Keratinocyte (primary cell): Measurements from ENCODE around the gene RIPK1. TPM values are rescaled to one million over a fixed set of nuclear protein-coding genes. Genes with fewer than 3 reads are reported as not detected.

Source experiments
- DNase-seq: peaks from one replicate; pipeline ENCODE4 v3.0.0-alpha.2; 2011; ENCODE audit warnings: low read depth, missing footprints, low spot score
- FAIRE-seq: peaks from 2 replicates; lab custom pipeline; 2011; peaks lifted over from hg19 to GRCh38; lab: Jason Lieb, UNC
- H2AFZ ChIP-seq: 2 replicates; pipeline ENCODE4 v1.6.0; 2012; ENCODE audit warnings: low read length, control low read depth, inconsistent platforms; ENCODE audit not compliant: control insufficient read depth
- H3K27ac ChIP-seq: 2 replicates; pipeline ENCODE4 v1.5.1; 2011; ENCODE audit warnings: low read length; ENCODE audit not compliant: control insufficient read depth, insufficient read depth
- H3K27me3 ChIP-seq: 3 replicates; pipeline ENCODE4 v1.6.0; 2011; ENCODE audit warnings: low read length; ENCODE audit not compliant: control insufficient read depth, insufficient read depth; ENCODE audit errors: extremely low read depth
- H3K36me3 ChIP-seq, 2 experiments: 2 replicates in 1 of 2; 3 replicates in 1 of 2; pipeline ENCODE4 v1.5.1; 2011; ENCODE audit warnings: low read length in 2 of 2, mild to moderate bottlenecking in 1 of 2; ENCODE audit not compliant: control insufficient read depth in 2 of 2, insufficient read depth in 2 of 2; ENCODE audit errors: extremely low read depth in 1 of 2
- H3K4me1 ChIP-seq: 3 replicates; pipeline ENCODE4 v1.5.1; 2011; ENCODE audit warnings: low read length; ENCODE audit not compliant: control insufficient read depth, insufficient read depth; ENCODE audit errors: extremely low read depth
- H3K4me2 ChIP-seq: 3 replicates; pipeline ENCODE4 v1.6.0; 2011; ENCODE audit warnings: low read depth, low read length; ENCODE audit not compliant: control insufficient read depth, insufficient read depth; ENCODE audit errors: extremely low read depth
- H3K4me3 ChIP-seq, 3 experiments: fragments of 200-600 bp in 1 of 3; sonication (generic) in 1 of 3; 2 replicates in 2 of 3; 3 replicates in 1 of 3; pipeline ENCODE4 v1.5.1; 2011 to 2016; ENCODE audit warnings: low read length in 3 of 3, mild to moderate bottlenecking in 3 of 3, control low read depth in 2 of 3, inconsistent platforms in 1 of 3, low read depth in 1 of 3, mixed read lengths in 1 of 3, mixed run types in 1 of 3, moderate library complexity in 1 of 3; ENCODE audit not compliant: control insufficient read depth in 2 of 3, insufficient read depth in 2 of 3; ENCODE audit errors: extremely low read depth in 1 of 3
- H3K79me2 ChIP-seq: 2 replicates; pipeline ENCODE4 v1.6.0; 2012; ENCODE audit warnings: low read length; ENCODE audit not compliant: control insufficient read depth, insufficient read depth
- H3K9ac ChIP-seq: 3 replicates; pipeline ENCODE4 v1.6.0; 2011; ENCODE audit warnings: low read length; ENCODE audit not compliant: control insufficient read depth, insufficient read depth; ENCODE audit errors: extremely low read depth
- H3K9me1 ChIP-seq: 3 replicates; pipeline ENCODE4 v1.6.0; 2011; ENCODE audit warnings: low read length; ENCODE audit not compliant: control insufficient read depth, insufficient read depth; ENCODE audit errors: extremely low read depth
- H3K9me3 ChIP-seq: 2 replicates; pipeline ENCODE4 v1.5.1; 2012; ENCODE audit warnings: low read depth, low read length; ENCODE audit not compliant: control insufficient read depth
- H4K20me1 ChIP-seq: 3 replicates; pipeline ENCODE4 v1.6.0; 2011; ENCODE audit warnings: low read length; ENCODE audit not compliant: control insufficient read depth, insufficient read depth; ENCODE audit errors: extremely low read depth
- EZH2 ChIP-seq: IDR thresholded peaks from one replicate; pipeline ENCODE4 v1.6.1; 2012; ENCODE audit warnings: inconsistent platforms, mild to moderate bottlenecking, low read length, moderate library complexity
- dilution Hi-C: fragments of 300-500 bp; cut with MboI; formaldehyde crosslinking; loops from one replicate; pipeline ENCODE4 v1.7.0; 2020; ENCODE audit warnings: low sequenced_read_pairs; ENCODE audit not compliant: extremely low pct_ligation_motif_present
- polyA plus RNA-seq, 5 experiments: library from polyadenylated mRNA; depleted of rRNA in 3 of 5; stranded (reverse) in 3 of 5; stranded (forward) in 1 of 5; unstranded in 1 of 5; fragments of >200 nt; gene quantifications; 1 replicate in 1 of 5; 2 replicates in 3 of 5; 3 replicates in 1 of 5; pipeline versions ENCODE4 v1.2.1 to v1.2.3, GENCODE V29; 2011 to 2012; ENCODE audit warnings: missing spikeins in 2 of 5, low read depth in 1 of 5, low replicate concordance in 1 of 5
- TF ChIP-seq, protein P1 (sequence below), 3 experiments: IDR thresholded peaks in 1 of 3; conservative IDR thresholded peaks in 1 of 3; optimal IDR thresholded peaks in 1 of 3; 2 replicates in 2 of 3; 3 replicates in 1 of 3; pipeline versions ENCODE3 to v1.5.1; 2011; ENCODE audit warnings: low read length in 3 of 3, mild to moderate bottlenecking in 3 of 3, moderate library complexity in 2 of 3, control low read depth in 1 of 3, inconsistent platforms in 1 of 3; ENCODE audit not compliant: insufficient read depth in 2 of 3; ENCODE audit errors: extremely low read depth in 1 of 3

The RIPK1 gene
- polyA plus RNA-seq, 1 donor (not counting 4 experiments of a cell fraction or from before 2014, with no cell fraction given), result 13.8 TPM

GRCh38 chr6:3138341-3138740 is 70.0 kb downstream of the RIPK1 start:
- FAIRE-seq, result no peak
- H3K4me2 ChIP-seq, result no peak overlapping the region
- dilution Hi-C loops, result no loop called here

DNA sequence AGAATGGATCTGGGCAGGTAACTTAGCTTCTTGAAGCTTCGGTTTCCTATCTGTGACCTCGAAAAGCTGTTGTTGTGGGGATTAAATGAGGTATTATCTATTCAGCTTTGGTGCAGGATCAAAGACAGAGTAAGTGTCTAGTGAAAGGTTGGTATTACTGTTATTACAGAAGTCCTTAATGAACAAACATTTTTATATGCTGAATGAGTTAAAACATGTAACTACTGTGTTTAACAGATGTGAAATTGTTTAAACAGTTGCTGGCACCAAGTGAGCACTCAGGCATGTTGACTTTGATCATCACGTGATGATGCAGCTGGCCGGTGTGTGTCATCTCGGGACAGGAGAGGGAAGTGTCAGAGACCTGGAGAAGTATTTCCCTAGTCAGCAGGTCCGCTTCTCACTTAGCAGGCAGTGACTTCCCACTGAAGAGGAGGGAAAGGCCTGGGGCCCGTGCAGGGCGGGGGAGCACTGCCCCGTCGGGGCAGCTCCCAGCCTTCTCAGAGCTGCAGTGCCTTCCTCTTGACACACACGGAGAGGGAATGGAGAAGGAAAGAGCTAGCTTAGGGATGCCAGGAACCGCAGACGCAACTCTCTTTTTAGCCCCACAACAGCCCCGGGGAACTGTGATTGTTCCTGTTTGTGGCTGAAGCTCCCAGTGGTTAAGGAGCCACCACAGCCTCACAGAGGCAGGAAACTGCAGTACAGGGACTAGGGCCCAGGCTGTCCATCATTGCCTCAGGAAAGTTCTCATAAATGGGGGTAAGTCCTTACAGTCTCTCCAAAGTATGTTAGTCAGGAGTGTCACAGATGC is 71.0 kb downstream of the RIPK1 start:
- Histone ChIP-seq H3K4me2 (no peak overlapping the region), H3K27ac (no peak overlapping the region), H3K4me3 (no peak overlapping the region), H3K4me1 (peaks cover 14% of the 10 kb centered on the region), H3K27me3 (no peaks in the 10 kb centered on the region), H3K36me3 (peaks cover 10 to 26% of the 10 kb centered on the region in 2 experiments), H4K20me1 (no peaks in the 10 kb centered on the region), H2AFZ (no peak overlapping the region), H3K79me2 (no peaks in the 10 kb centered on the region), H3K9me3 (no peaks in the 10 kb centered on the region), H3K9ac (no peak overlapping the region), H3K9me1 (no peaks in the 10 kb centered on the region)
- dilution Hi-C loops, result no loop called here
- FAIRE-seq, result peak; percentile 17
- no peak for DNase-seq
- no peak for TF ChIP-seq EZH2
- TF ChIP-seq, protein P1, sequence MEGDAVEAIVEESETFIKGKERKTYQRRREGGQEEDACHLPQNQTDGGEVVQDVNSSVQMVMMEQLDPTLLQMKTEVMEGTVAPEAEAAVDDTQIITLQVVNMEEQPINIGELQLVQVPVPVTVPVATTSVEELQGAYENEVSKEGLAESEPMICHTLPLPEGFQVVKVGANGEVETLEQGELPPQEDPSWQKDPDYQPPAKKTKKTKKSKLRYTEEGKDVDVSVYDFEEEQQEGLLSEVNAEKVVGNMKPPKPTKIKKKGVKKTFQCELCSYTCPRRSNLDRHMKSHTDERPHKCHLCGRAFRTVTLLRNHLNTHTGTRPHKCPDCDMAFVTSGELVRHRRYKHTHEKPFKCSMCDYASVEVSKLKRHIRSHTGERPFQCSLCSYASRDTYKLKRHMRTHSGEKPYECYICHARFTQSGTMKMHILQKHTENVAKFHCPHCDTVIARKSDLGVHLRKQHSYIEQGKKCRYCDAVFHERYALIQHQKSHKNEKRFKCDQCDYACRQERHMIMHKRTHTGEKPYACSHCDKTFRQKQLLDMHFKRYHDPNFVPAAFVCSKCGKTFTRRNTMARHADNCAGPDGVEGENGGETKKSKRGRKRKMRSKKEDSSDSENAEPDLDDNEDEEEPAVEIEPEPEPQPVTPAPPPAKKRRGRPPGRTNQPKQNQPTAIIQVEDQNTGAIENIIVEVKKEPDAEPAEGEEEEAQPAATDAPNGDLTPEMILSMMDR (optimal IDR thresholded peaks at IDR 0.05 in 1 of 3, IDR thresholded peaks at IDR 0.05 in 1 of 3, conservative IDR thresholded peaks at IDR 0.05 in 1 of 3; ENCODE audit: extremely low read depth in 1 of 3, insufficient read depth in 2 of 3, low read length in 3 of 3), result no peak

More at GRCh38 chr6:3138341-3138740, 70.0 kb downstream of the RIPK1 start:
- Histone ChIP-seq H3K36me3 (peaks cover 10 to 21% of the 10 kb centered on the region in 2 experiments), H3K4me3 (no peak overlapping the region), H4K20me1 (no peaks in the 10 kb centered on the region), H2AFZ (no peak overlapping the region), H3K27ac (no peak overlapping the region), H3K27me3 (no peaks in the 10 kb centered on the region), H3K79me2 (no peaks in the 10 kb centered on the region), H3K4me1 (peaks cover 14% of the 10 kb centered on the region), H3K9me3 (no peaks in the 10 kb centered on the region), H3K9me1 (no peaks in the 10 kb centered on the region), H3K9ac (no peak overlapping the region)
- TF ChIP-seq EZH2, result no peak
- no peak for DNase-seq
